CD4-positive, alpha-beta T cell treated with Interleukin-15 for 4 hours (primary cell): ENCODE results near the gene TCF4.

Source experiments
- DNase-seq: peaks from one replicate; pipeline ENCODE4 v3.0.0-alpha.2; 2020; ENCODE audit warnings: low spot score

The TCF4 gene

GRCh38 chr18:55346961-55347740 is 240.8 kb downstream of the TCF4 start:
- DNase-seq, result no peak

GRCh38 chr18:55346387-55346786 is 241.6 kb downstream of the TCF4 start:
- DNase-seq, result no peak

DNA sequence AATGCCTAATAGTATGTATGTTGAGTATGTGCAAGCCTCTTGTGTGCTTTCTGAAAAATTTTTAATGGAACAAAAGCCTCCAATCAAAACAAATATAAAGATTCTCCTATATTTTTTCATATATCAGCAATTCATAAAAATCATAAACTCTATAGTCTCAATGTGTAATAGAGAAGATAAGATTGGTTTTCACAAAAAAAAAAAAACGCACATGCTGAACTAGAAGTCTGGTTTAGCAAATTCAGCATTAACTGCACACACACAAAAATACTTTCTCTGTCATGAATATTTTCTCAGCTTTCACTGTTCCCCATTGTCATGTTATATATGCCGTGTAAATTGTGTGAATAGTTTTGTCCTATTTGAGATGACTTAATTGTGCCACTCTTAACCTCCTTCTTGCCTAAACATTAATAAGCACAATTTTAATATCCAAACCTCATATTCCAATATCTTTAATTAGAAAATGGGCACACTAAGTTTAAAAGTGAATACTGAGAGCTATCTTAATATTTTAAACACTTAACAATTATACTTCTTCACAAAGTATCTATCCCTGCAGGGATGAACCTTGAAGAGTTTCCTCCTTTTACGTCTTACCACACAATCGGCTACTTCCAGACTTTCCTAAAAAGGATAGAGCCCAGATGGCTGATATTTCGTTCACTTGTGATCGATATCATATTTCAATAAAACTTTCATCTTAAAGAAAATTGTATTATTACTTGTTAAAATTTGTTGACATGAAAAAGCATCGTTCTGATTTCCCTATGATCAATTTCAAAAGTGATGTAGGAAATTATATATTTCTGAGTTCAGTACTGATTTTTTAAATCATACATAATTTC is 242.7 kb downstream of the TCF4 start:
- no peak for DNase-seq

DNA sequence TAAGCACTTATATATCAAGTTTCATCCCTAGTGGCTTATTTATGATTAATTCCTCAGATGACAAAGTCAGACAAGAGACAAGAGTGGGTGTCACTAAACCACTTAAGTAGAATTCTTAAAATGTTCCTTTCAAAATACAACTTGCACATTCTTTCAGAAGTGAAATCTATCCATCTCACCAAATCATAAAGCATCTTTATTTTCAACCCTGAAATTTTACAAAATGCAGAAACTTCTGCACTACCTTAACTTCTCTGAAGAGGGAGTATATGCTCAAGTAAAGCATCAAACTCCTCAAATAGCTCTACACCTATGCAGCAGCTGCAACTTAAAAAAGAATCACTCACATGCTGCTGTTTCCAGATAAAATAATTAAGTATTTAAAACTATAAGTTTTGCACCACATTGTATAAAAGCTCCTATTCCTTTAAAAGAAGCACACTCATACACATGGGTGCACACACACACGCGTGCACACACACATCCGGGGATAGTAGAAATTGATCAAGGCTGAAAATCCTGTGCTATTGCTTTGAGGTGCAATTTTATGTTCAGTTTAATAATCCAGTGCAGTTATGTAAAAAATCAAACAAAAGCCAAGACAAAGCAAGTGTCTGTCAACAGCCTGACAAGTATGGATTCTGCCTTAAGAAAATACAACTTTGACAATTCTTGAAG is 244.5 kb downstream of the TCF4 start:
- DNase-seq, result no peak

- no peak for DNase-seq
Observed at GRCh38 chr18:55340998-55341397, 247.0 kb downstream of the TCF4 start.

- no peak for DNase-seq
Observed at GRCh38 chr18:55339990-55340389, 248.0 kb downstream of the TCF4 start.

DNA sequence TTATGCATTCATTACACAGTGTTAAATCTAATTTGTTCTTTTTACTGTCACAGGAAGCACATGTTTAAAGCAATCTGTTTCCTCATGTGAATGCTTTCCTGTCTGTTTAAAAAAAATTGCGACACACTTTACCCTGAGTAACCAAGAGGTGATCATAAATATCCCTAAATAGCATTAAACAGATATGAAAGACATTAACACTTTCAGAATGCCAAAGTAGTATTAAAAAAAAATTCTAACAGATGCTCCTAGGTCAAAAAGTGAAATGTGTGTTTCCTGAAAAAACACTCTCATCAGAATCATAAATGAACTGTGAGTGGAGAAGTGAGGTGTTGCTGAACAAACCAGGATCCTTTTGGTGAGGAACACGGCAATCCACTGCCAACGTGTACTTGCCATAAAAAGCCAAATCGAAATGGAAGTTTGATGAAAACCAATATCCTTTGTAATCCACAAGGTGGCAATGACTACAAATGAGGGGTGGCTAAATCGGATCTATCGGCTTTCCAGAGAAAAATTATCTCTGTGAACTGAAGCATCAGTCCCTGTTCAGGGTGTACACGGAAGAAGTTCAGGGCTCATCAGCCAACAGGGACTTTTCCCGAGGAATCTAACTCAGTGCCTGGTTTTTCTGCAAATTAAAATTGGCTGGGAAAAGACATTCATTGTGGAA is 248.9 kb downstream of the TCF4 start:
- no peak for DNase-seq

DNA sequence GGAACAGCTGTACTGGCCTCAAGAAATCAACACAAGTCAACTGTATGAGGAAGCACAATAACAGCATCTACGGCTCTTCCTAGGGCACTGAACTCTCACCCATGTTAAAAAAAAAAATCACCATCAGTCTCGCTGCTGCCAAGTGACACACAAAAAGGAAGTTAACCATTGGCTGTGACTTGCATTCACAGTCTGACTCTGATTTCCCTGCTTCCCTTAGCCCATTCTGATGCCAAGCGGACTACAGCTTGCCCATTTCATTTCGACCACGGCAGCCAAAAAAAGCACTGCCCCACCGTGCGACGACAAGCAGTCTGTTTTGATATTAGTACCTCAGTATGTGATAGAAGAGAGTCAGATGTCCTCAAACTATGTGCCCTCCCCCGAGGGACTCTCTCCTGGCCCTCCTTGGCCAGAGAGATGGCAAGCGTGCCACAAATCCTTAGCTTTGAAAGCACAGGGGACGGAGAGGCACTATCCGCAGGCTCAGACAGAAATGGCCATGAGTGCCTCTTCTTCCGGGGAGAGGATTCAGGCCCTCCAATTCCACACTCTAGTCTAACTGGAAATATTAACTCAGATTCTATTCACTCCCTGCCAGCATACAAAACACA is 250.0 kb downstream of the TCF4 start:
- DNase-seq, result no peak

GRCh38 chr18:55337138-55337537 is 250.9 kb downstream of the TCF4 start:
- DNase-seq, result no peak

DNA sequence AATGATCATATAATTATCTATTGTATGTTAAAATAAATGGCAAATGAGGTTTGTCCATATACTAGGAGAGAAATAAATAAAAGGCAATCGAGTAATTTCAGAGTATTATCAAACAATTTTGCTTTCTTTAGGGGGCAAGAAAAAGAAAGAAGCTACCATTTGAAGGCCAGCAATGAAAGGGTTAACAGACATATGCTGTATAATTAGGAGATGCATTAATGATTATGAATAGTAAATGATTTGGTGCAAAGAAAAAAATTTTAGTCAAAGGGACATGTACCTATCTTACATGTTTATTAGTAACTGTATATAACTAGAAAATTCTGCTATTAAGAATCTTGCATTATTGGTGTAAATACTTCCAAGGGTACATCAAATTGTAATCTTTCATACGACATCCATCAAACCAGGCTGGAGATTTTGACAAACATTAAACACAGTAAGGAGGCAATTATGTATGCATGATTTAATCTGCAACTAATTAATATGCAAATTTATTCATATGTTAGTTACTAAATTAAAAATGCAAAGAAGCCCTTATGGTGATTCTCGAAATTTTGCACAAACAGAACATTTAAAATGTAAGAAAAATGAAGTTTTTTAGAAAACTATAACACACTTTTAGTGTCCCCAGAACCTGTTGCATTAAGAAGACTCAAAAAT is 251.4 kb downstream of the TCF4 start:
- DNase-seq, result no peak

DNA sequence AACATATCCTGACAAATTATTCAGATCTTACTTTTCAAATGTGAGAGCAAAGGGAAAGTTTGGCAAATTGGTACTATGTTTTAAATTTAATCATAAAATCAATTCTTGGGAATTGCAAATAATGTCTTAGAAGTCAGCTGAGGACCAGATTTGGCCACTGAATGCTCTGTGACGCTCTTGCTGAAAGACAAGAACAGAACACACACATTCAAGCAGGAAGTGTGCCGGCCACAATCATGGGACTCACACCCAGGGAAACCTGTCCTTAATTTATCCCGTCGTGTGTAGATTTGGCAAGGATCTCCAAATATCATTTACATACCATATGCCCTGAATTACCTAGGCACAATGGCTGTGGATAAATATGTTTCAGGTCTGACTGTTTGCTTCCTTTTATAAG is 253.1 kb downstream of the TCF4 start:
- no peak for DNase-seq

- DNase-seq, result no peak
Observed at GRCh38 chr18:55331301-55331700, 256.7 kb downstream of the TCF4 start.

DNA sequence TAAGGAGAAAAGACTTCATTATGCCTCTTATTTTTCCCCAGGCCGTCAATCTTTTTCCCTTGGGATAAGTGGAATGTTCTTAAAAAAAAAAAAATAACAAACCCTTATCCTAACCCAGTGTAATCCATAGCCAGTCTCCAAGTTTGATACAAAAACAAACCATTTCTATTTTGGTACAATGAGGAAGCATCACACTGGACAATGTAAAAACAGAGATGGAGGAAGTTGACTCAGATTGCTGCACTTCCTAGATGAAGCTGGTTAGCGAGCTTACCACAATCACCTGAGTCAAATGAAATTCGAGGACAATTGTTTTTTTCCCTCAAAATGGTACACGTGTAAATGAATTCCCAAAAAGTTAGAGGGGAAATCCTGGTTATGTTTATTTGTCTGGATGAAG is 259.7 kb downstream of the TCF4 start:
- no peak for DNase-seq

DNA sequence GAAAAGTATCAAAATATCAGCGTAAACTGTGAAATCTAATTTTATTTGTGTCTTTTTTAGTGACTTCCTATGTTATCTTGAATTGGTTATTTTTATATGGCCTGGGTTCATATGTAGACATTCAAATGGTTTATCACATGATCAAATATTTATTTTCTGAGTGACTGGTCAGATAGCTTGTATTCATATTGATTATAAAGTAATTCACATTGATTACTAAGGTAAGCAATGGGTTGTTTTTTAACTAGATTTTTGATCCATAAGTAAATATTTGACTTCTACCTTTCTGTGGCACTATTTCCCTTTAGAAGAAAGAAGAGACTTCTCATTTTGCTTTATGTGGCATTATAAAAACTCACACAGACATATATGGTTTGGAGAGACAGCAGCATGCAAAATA is 260.5 kb downstream of the TCF4 start:
- DNase-seq, result no peak

DNA sequence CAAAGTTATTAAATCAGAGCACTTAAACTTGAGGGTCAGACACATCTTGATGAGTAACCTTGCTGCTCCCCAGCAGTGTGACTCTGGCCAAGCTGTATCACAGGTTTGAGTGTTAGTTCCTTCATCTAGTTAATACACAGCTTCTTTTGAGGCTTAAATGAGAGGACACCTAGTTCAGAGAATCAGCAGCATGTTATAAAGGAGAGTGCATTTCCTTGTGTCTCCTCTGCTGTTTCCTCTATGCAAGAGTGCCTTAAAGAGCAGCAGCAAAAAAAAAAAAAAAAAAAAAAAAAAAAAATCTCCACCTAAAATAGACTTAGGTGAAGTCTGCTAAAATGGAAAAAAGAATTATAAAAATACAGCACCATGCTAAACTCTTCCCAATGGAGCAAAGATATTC is 261.9 kb downstream of the TCF4 start:
- no peak for DNase-seq

DNA sequence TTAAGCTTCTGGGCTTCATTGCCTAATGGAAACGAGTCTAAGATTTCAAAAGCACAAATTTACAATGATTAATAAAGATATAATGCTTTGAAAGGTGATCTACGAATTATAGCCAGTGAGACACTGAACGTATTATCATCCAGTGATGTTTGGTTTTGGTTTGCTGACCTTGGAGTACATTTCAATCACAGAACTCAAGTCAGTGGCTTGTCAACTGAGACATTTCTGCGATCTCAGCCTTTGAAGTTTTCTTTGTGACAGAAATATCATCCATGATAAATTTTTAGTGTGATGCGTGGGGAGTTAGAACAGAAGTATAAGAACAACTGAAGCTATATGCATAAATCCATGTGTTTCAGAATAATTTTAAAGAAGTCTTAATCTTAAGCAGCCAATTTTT is 263.8 kb downstream of the TCF4 start:
- no peak for DNase-seq

DNA sequence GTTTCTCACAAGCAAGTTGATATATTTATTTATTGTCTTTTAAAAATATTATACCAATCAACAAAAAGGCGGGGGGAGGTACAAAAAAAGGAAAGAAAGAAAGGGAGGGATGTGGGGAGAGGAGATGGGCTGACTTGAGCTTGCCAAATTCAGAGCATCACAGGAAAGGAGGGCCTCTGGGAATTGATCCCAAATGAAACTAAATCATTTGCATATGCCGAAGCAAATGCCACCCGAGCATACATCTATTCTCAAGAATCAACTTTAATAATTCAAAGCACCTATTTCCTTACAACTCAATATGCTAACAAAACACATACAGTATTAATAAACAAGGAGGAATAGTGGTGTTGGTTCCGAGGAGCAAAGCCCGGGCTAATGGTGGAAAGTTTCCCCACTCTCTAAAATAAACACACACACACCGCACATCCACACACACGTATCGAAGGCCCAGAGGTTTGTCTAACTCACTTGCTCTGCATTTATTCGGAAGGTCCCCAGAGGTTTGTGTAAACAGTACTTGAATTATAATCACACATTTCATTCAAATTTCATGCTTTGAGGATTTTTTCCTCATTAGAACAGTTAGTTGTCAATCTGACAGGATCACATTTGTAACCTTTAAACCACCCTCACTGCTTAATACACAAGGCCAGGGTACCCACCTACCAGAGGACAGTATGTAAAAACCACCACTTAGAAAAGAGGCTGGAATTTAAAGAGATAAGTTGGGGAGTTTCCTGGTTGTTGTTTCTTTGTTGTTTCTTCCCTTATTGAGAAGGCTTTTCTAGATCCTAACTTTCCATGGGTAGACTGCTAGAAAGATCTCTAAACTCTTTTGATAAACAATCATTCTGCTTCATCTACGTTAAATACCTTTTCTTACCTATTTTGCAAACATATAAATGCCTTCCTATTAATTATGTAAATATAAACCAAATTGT is 264.7 kb downstream of the TCF4 start:
- no peak for DNase-seq

DNA sequence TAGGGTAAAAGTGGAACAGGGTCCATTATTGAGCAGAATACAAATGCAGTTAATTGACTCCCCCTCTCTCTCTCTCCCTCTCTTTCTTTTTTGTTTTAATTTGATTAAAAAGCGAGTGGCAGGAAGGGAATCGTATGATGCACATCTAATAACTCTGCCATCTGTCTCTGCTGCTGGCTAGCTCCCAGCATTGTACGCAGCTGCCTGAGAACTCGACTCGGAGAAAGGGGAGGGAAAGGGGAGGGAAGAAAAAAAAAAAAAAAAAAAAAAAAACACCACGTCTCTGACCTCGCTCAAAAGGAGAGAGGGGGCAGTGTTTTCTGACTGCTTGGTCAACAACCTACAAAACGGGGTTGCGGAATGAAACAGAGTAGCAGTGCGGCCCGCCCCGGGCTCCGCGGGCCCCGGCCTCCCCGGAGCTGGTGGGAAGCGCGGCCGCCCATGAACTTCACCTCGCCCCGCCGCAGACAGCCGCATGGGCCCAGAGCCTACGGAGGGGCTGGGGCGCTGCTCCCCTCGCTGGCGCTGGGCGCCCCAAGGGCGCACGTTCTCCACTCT is 265.7 kb downstream of the TCF4 start:
- no peak for DNase-seq

DNA sequence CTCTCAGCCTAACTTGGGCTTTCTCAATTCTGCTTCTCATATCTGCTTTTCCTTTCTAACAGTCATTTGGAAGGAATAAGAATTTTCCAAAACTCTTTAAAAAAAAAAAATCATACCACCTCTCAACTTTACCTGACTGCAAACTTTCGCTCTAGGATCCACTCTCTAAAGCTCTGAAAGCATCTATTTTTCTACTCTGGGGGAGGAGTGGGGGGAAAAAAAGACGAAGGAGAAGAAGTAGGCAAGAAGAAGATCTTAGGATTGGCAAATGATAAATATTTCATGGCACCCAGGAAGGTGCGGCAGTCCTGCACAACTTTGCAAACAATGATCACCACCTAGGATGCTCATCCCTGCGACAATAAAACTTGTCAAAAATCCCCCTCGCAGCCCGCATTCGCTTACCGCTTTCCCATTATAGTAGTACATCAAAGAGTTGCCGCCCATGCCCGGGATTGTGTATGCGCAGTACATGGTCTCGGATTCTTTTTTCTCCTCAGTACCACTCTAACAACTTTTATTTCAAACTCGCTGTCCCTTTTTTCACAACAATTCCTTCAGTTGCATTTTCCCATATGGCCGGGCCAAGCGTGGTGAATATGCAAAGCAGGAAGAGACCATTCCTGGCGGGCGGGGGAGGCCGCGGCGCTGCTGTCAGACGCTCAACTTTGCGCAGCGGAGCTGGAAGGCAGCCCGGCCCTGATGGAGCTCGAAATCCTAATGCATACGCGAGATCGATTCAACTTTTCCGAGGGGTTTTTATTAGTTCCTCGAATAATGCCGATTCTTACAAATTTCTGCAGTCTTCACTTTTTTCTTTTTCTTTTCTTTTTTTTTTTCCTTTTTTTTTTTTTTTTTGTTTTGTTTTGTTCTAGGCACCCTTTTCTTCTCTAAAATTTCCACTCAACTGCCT is 266.5 kb downstream of the TCF4 start:
- peak; percentile 16 for DNase-seq
